ACC112 (cell line): ENCODE data around the gene IDNK.

Source experiments
- H2AFZ ChIP-seq: fragments of 200-600 bp; sonication (generic); one replicate; pipeline ENCODE4 v1.6.0; 2017; ENCODE audit warnings: antibody characterized with exemption, low read length; ENCODE audit not compliant: unreplicated experiment
- H3K27ac ChIP-seq: fragments of 200-600 bp; sonication (generic); 2 replicates; pipeline ENCODE4 v1.5.1; 2014; ENCODE audit warnings: low read depth, mild to moderate bottlenecking, antibody characterized with exemption, low read length, moderate library complexity
- H3K27me3 ChIP-seq: fragments of 200-600 bp; sonication (generic); 2 replicates; pipeline ENCODE4 v1.6.1; 2014; ENCODE audit warnings: mild to moderate bottlenecking, antibody characterized with exemption, low read length, moderate library complexity, mixed read lengths; ENCODE audit not compliant: insufficient read depth
- H3K36me3 ChIP-seq: fragments of 200-600 bp; sonication (generic); 2 replicates; pipeline ENCODE4 v1.6.1; 2016; ENCODE audit warnings: mild to moderate bottlenecking, antibody characterized with exemption, low read length, moderate library complexity, mixed read lengths; ENCODE audit not compliant: insufficient read depth
- H3K4me1 ChIP-seq: fragments of 200-600 bp; sonication (generic); one replicate; pipeline ENCODE4 v1.6.1; 2016; ENCODE audit warnings: low read length, mixed read lengths; ENCODE audit not compliant: insufficient read depth, unreplicated experiment, control insufficient read depth
- H3K4me3 ChIP-seq: fragments of 200-600 bp; sonication (generic); 2 replicates; pipeline ENCODE4 v1.5.1; 2014; ENCODE audit warnings: mild to moderate bottlenecking, low read depth, low read length
- H3K79me2 ChIP-seq: fragments of 200-600 bp; sonication (generic); one replicate; pipeline ENCODE4 v1.6.0; 2016; ENCODE audit warnings: low read length; ENCODE audit not compliant: control insufficient read depth, unreplicated experiment, insufficient read depth

Gene IDNK

GRCh38 chr9:83622939-83623678 is at the start of gene IDNK:
TSS of gene IDNK (plus strand) at chr9:83623143. CDS start at chr9:83623172, 29 bp downstream.
- Histone ChIP-seq H3K27me3 (no peaks in the 10 kb centered on the region), H3K79me2 (peaks cover 5% of the 10 kb centered on the region), H3K36me3 (peaks cover 4% of the 10 kb centered on the region), H2AFZ (peak within 1 kb of the TSS; percentile 92), H3K4me1 (peaks cover 3% of the 10 kb centered on the region), H3K4me3 (peak within 1 kb of the TSS; percentile 94), H3K27ac (no peak within 1 kb of the TSS)

- Histone ChIP-seq H3K4me3 (no peak overlapping the region), H3K27me3 (0 out of 2 replicates have a peak, but pooled peaks cover under 1% of the 10 kb centered on the region), H3K4me1 (peaks cover 5% of the 10 kb centered on the region), H2AFZ (no peak overlapping the region), H3K36me3 (no peaks in the 10 kb centered on the region), H3K27ac (no peak overlapping the region), H3K79me2 (no peaks in the 10 kb centered on the region)
Measured at GRCh38 chr9:83574482-83574881, 48.5 kb upstream of the IDNK start.

GRCh38 chr9:83582029-83582428 is 40.9 kb upstream of the IDNK start:
- H3K79me2 ChIP-seq: no peaks in the 10 kb centered on the region
- 0 out of 2 replicates have a peak, but pooled peaks cover 13% of the 10 kb centered on the region for H3K27me3 ChIP-seq
- H3K4me1 ChIP-seq: peaks cover 9% of the 10 kb centered on the region

GRCh38 chr9:83583151-83584014 is 39.6 kb upstream of the IDNK start:
- H3K4me3 ChIP-seq: no peak overlapping the region
- H3K27me3 ChIP-seq: 0 out of 2 replicates have a peak, but pooled peaks cover 13% of the 10 kb centered on the region
- H3K36me3 ChIP-seq: no peaks in the 10 kb centered on the region
- peaks cover 9% of the 10 kb centered on the region for H3K4me1 ChIP-seq
- H3K27ac ChIP-seq: no peak overlapping the region
- no peaks in the 10 kb centered on the region for H3K79me2 ChIP-seq
- H2AFZ ChIP-seq: no peak overlapping the region

More at GRCh38 chr9:83582029-83582428, 40.9 kb upstream of the IDNK start:
- Histone ChIP-seq H2AFZ (no peak overlapping the region), H3K36me3 (no peaks in the 10 kb centered on the region), H3K27ac (no peak overlapping the region), H3K4me3 (no peak overlapping the region)

GRCh38 chr9:83584995-83585394 is 37.9 kb upstream of the IDNK start:
- Histone ChIP-seq H3K79me2 (no peaks in the 10 kb centered on the region), H3K4me3 (no peak overlapping the region), H2AFZ (no peak overlapping the region), H3K4me1 (peaks cover 9% of the 10 kb centered on the region), H3K27ac (no peak overlapping the region), H3K36me3 (no peaks in the 10 kb centered on the region), H3K27me3 (0 out of 2 replicates have a peak, but pooled peaks cover 13% of the 10 kb centered on the region)

GRCh38 chr9:83588256-83588655 is 34.7 kb upstream of the IDNK start:
- no peaks in the 10 kb centered on the region for H3K79me2 ChIP-seq

GRCh38 chr9:83596899-83597504 is 25.9 kb upstream of the IDNK start:
- no peak overlapping the region for H3K27ac ChIP-seq
- peaks cover 12% of the 10 kb centered on the region; the same call in 1 of the 2 replicates for H3K27me3 ChIP-seq
- H3K4me1 ChIP-seq: no peaks in the 10 kb centered on the region
- no peaks in the 10 kb centered on the region for H3K36me3 ChIP-seq
- H3K79me2 ChIP-seq: no peaks in the 10 kb centered on the region
- no peak overlapping the region for H3K4me3 ChIP-seq
- no peak overlapping the region for H2AFZ ChIP-seq

More at GRCh38 chr9:83588256-83588655, 34.7 kb upstream of the IDNK start:
- H2AFZ ChIP-seq: no peak overlapping the region
- H3K27me3 ChIP-seq: 0 out of 2 replicates have a peak, but pooled peaks cover 13% of the 10 kb centered on the region
- H3K36me3 ChIP-seq: no peaks in the 10 kb centered on the region
- H3K4me1 ChIP-seq: no peaks in the 10 kb centered on the region
- no peak overlapping the region for H3K27ac ChIP-seq
- no peak overlapping the region for H3K4me3 ChIP-seq

GRCh38 chr9:83598487-83598886 is 24.5 kb upstream of the IDNK start:
- H3K4me1 ChIP-seq: no peaks in the 10 kb centered on the region
- H3K36me3 ChIP-seq: no peaks in the 10 kb centered on the region
- no peaks in the 10 kb centered on the region for H3K79me2 ChIP-seq
- H3K27ac ChIP-seq: no peak overlapping the region
- H3K4me3 ChIP-seq: no peak overlapping the region
- H3K27me3 ChIP-seq: peaks cover 24% of the 10 kb centered on the region
- H2AFZ ChIP-seq: no peak overlapping the region

GRCh38 chr9:83599071-83599470 is 23.9 kb upstream of the IDNK start:
- Histone ChIP-seq H3K36me3 (no peaks in the 10 kb centered on the region), H3K4me1 (no peaks in the 10 kb centered on the region)

GRCh38 chr9:83601463-83601862 is 21.5 kb upstream of the IDNK start:
- Histone ChIP-seq H3K36me3 (no peaks in the 10 kb centered on the region), H3K79me2 (no peaks in the 10 kb centered on the region)

More at GRCh38 chr9:83599071-83599470, 23.9 kb upstream of the IDNK start:
- Histone ChIP-seq H3K79me2 (no peaks in the 10 kb centered on the region), H2AFZ (no peak overlapping the region), H3K27me3 (peaks cover 30% of the 10 kb centered on the region), H3K27ac (no peak overlapping the region), H3K4me3 (no peak overlapping the region)

More at GRCh38 chr9:83601463-83601862, 21.5 kb upstream of the IDNK start:
- H3K27me3 ChIP-seq: peaks cover 44% of the 10 kb centered on the region
- no peak overlapping the region for H3K4me3 ChIP-seq
- H2AFZ ChIP-seq: no peak overlapping the region
- no peaks in the 10 kb centered on the region for H3K4me1 ChIP-seq
- H3K27ac ChIP-seq: no peak overlapping the region
